HUES48 (cell line): ENCODE measurements around the gene LRRC15.

Source experiments
- H3K27ac ChIP-seq: one replicate; pipeline ENCODE4 v1.7.0; 2013; ENCODE audit warnings: low read depth, low read length, inconsistent platforms
- H3K27me3 ChIP-seq: 2 replicates; pipeline ENCODE4 v1.6.1; 2013; ENCODE audit warnings: mild to moderate bottlenecking, low read length; ENCODE audit not compliant: control insufficient read depth, insufficient read depth
- H3K36me3 ChIP-seq: 2 replicates; pipeline ENCODE4 v1.6.1; 2013; ENCODE audit warnings: low read length; ENCODE audit not compliant: control insufficient read depth, insufficient read depth
- H3K4me1 ChIP-seq: 2 replicates; pipeline ENCODE4 v1.6.1; 2013; ENCODE audit warnings: mild to moderate bottlenecking, low read length; ENCODE audit not compliant: control insufficient read depth, insufficient read depth
- H3K4me3 ChIP-seq: 2 replicates; pipeline ENCODE4 v1.5.1; 2013; ENCODE audit warnings: mild to moderate bottlenecking, low read depth, low read length
- H3K9ac ChIP-seq: 2 replicates; pipeline ENCODE4 v1.6.1; 2013; ENCODE audit warnings: mild to moderate bottlenecking, low read depth, low read length, moderate library complexity
- H3K9me3 ChIP-seq: 2 replicates; pipeline ENCODE4 v1.6.1; 2013; ENCODE audit warnings: low read length; ENCODE audit not compliant: control insufficient read depth, insufficient read depth

LRRC15 gene

DNA sequence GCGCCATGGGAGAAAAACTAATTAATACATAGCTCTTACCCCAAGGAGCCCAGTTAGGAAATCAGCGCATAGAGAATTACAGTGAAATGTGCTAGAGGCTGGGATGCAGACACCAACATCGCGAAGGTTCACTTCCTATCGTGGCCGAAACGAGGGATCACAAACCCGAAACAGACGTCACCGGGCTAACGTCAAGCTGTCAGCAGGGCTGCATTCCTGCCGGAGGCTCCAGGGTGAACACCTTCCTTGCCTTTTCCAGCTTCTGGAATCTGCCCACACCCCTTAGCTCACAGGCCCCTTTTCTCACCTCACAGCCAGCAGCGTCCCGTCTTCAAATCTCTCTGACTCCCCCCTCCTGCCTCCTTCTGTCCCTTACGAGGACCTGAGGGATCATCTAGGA, 16.5 kb upstream of the LRRC15 start:
- Histone ChIP-seq H3K4me1 (peaks cover 13% of the 10 kb centered on the region; the same call in 1 of the 2 replicates), H3K36me3 (no peaks in the 10 kb centered on the region), H3K9ac (no peak overlapping the region), H3K27me3 (no peaks in the 10 kb centered on the region; the same call in 1 of the 2 replicates), H3K27ac (no peak overlapping the region), H3K4me3 (no peak overlapping the region), H3K9me3 (no peaks in the 10 kb centered on the region)

DNA sequence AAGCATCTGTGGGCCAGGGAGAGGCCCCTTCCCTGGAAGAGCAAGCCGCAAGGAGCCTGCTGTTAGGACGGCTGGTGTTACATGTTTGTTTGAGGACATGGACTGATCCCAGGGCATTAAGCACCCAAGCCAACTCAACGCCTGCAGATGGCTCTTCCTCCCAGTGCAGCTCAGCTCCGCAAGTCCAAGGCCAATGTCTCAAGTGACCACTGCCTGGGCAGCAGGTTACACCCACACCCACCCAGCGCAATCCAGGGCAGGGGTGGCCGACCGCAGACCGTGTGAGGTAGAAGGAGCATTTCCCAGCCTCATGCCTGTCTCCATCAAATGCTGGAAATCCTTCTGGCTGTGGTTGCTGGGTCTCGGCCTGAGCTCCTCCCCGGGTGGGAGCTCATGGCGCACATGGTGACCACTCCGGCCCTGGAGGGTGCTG, 15.0 kb upstream of the LRRC15 start:
- no peak overlapping the region for H3K9ac ChIP-seq
- H3K27ac ChIP-seq: no peak overlapping the region
- H3K9me3 ChIP-seq: no peaks in the 10 kb centered on the region
- no peaks in the 10 kb centered on the region for H3K36me3 ChIP-seq
- no peak overlapping the region for H3K4me3 ChIP-seq
- no peaks in the 10 kb centered on the region for H3K27me3 ChIP-seq
- peaks cover 16% of the 10 kb centered on the region; the same call in 1 of the 2 replicates for H3K4me1 ChIP-seq

DNA sequence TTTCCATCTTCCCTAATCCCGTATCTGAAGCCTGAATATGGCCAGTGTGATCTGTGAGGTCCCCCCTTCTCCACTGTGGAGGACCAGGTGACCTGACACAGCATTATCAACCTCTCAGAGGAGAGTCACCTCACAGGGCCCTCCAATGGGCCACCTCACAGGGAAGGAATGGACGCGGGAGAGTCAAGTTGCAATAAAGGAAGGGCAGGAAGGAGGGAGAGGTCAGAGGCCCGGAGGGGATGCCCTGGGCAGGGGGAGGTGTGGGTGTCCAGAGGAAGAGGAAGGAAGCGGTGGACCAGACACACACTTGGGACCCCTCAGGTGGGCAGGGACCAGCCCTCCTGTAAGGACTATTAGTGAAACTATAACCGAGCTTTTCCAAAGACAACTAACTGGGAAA, 14.6 kb upstream of the LRRC15 start:
- peaks cover 16% of the 10 kb centered on the region; the same call in 1 of the 2 replicates for H3K4me1 ChIP-seq
- no peak overlapping the region for H3K4me3 ChIP-seq
- H3K36me3 ChIP-seq: no peaks in the 10 kb centered on the region
- no peaks in the 10 kb centered on the region for H3K27me3 ChIP-seq
- no peaks in the 10 kb centered on the region for H3K9me3 ChIP-seq
- no peak overlapping the region for H3K27ac ChIP-seq
- no peak overlapping the region for H3K9ac ChIP-seq

GRCh38 chr3:194383276-194383940, 13.9 kb upstream of the LRRC15 start:
- no peak overlapping the region for H3K4me3 ChIP-seq
- H3K36me3 ChIP-seq: no peaks in the 10 kb centered on the region
- H3K27ac ChIP-seq: no peak overlapping the region
- peaks cover 16% of the 10 kb centered on the region; the same call in 1 of the 2 replicates for H3K4me1 ChIP-seq
- H3K9ac ChIP-seq: no peak overlapping the region
- H3K9me3 ChIP-seq: no peaks in the 10 kb centered on the region
- H3K27me3 ChIP-seq: no peaks in the 10 kb centered on the region

- Histone ChIP-seq H3K36me3 (no peaks in the 10 kb centered on the region), H3K4me3 (no peak overlapping the region), H3K27ac (peak overlapping the region; percentile 42), H3K27me3 (no peaks in the 10 kb centered on the region), H3K9ac (no peak overlapping the region), H3K4me1 (peaks cover 16% of the 10 kb centered on the region; the same call in 1 of the 2 replicates), H3K9me3 (no peaks in the 10 kb centered on the region)
Observed at GRCh38 chr3:194382892-194383223, 13.3 kb upstream of the LRRC15 start.

- Histone ChIP-seq H3K4me3 (no peak overlapping the region), H3K4me1 (peaks cover 16% of the 10 kb centered on the region; the same call in 1 of the 2 replicates), H3K9ac (no peak overlapping the region), H3K36me3 (no peaks in the 10 kb centered on the region), H3K27ac (peak overlapping the region; percentile 42), H3K27me3 (no peaks in the 10 kb centered on the region), H3K9me3 (no peaks in the 10 kb centered on the region)
Observed at GRCh38 chr3:194382196-194382891, 12.8 kb upstream of the LRRC15 start.

- Histone ChIP-seq H3K4me3 (no peak overlapping the region), H3K9ac (no peak overlapping the region), H3K4me1 (peaks cover 16% of the 10 kb centered on the region; the same call in 1 of the 2 replicates), H3K36me3 (no peaks in the 10 kb centered on the region), H3K27me3 (no peaks in the 10 kb centered on the region), H3K9me3 (no peaks in the 10 kb centered on the region), H3K27ac (no peak overlapping the region)
Observed at GRCh38 chr3:194381460-194381875, 11.9 kb upstream of the LRRC15 start.

DNA sequence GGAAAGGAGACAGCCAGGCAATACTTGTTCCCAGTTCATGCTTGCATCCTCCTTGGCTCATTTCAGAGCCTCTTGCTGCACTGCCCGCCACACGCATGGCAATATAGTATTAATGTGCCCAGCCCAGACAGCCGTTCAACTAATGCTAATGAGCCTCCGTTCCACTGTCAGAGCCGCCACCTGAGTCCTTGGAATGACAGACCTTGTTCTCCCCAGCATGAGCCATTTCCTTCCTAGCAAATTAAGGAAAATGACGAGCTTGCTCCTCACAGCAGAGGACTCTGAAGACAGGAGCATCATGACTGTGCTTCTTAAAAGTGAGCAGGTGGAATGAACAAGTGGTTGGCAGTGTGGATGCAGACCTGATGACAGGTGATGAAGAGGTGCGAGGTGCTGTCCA, 10.8 kb upstream of the LRRC15 start:
- no peak overlapping the region for H3K4me3 ChIP-seq
- peaks cover 23% of the 10 kb centered on the region; the same call in 1 of the 2 replicates for H3K4me1 ChIP-seq
- no peaks in the 10 kb centered on the region for H3K27me3 ChIP-seq
- H3K9me3 ChIP-seq: no peaks in the 10 kb centered on the region
- H3K36me3 ChIP-seq: no peaks in the 10 kb centered on the region
- H3K9ac ChIP-seq: no peak overlapping the region
- no peak overlapping the region for H3K27ac ChIP-seq

DNA sequence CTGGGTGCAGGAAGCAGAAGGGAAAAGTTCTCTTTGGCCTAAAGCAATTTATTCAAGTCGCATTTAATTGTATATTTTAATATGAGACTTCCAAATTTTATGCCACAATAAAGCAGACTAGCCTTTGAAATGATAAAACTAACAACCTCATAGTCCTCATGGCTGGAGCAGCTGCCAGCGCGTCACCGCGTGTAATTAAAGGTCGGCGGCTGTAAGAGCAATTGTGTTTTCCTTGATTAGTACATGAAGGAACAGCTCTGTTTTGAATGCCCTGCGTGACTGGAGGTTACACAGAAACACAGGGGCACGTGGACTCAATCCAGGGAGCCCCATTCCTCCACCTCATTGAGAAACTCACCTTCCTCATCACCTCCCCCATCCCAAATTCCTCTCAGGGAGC, 10.1 kb upstream of the LRRC15 start:
- H3K27me3 ChIP-seq: no peaks in the 10 kb centered on the region
- H3K36me3 ChIP-seq: no peaks in the 10 kb centered on the region
- peaks cover 23% of the 10 kb centered on the region; the same call in 1 of the 2 replicates for H3K4me1 ChIP-seq
- H3K27ac ChIP-seq: no peak overlapping the region
- H3K4me3 ChIP-seq: no peak overlapping the region
- no peaks in the 10 kb centered on the region for H3K9me3 ChIP-seq
- H3K9ac ChIP-seq: no peak overlapping the region

GRCh38 chr3:194379231-194379630, 9.7 kb upstream of the LRRC15 start:
- H3K4me3 ChIP-seq: no peak overlapping the region
- no peaks in the 10 kb centered on the region for H3K9me3 ChIP-seq
- no peaks in the 10 kb centered on the region for H3K27me3 ChIP-seq
- peaks cover 23% of the 10 kb centered on the region; the same call in 1 of the 2 replicates for H3K4me1 ChIP-seq
- no peak overlapping the region for H3K27ac ChIP-seq
- H3K9ac ChIP-seq: no peak overlapping the region
- H3K36me3 ChIP-seq: no peaks in the 10 kb centered on the region

DNA sequence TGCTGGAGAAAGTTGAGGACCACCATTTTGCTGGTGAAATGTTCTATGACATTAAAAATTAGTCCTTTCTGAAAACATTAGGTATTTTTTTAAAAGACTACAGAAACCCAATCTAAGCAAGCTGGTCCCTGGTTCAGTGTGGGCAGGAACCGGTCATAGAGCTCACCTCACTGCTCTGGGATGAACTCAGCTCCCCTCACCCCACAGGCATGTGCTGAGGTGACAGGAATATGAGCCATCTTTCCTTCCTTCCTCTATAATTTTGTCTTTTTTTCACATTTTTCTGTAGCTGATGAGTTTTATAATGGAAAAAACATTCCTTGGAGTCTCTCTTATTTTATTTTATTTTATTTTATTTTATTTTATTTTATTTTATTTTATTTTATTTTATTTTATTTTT, 8.2 kb upstream of the LRRC15 start:
- Histone ChIP-seq H3K27me3 (no peaks in the 10 kb centered on the region), H3K36me3 (no peaks in the 10 kb centered on the region), H3K9me3 (no peaks in the 10 kb centered on the region), H3K27ac (no peak overlapping the region), H3K4me3 (no peak overlapping the region), H3K4me1 (peaks cover 16% of the 10 kb centered on the region; the same call in 1 of the 2 replicates), H3K9ac (no peak overlapping the region)
